ENCODE results near the gene RIMKLA.

RIMKLA gene

GRCh38 chr1:42469727-42470126, 89.1 kb downstream of the RIMKLA start:
- Histone ChIP-seq H3K36me3 (ENCODE audit: control insufficient read depth, insufficient read depth, low read length) (no peaks in the 10 kb centered on the region), H3K9ac (ENCODE audit: low read depth, low read length) (no peak overlapping the region), H3K27me3 (ENCODE audit: control insufficient read depth, insufficient read depth, low read length) (no peaks in the 10 kb centered on the region), H3K9me3 (ENCODE audit: control insufficient read depth, insufficient read depth, low read length) (no peaks in the 10 kb centered on the region), H3K4me3 (ENCODE audit: low read depth, low read length) (no peak overlapping the region), H3K4me1 (ENCODE audit: control insufficient read depth, insufficient read depth, low read length) (no peaks in the 10 kb centered on the region)
